Raji (cell line): Measurements from ENCODE around the gene FOXN3.

Experiments
- POLR2A ChIP-seq: IDR thresholded peaks from 2 replicates; pipeline ENCODE4 v1.6.1; 2011; ENCODE audit warnings: low read depth, low read length, control low read depth; ENCODE audit not compliant: insufficient read depth

FOXN3 gene

GRCh38 chr14:89289477-89289876, 127.6 kb downstream of the FOXN3 start:
- no peak for TF ChIP-seq POLR2A

DNA sequence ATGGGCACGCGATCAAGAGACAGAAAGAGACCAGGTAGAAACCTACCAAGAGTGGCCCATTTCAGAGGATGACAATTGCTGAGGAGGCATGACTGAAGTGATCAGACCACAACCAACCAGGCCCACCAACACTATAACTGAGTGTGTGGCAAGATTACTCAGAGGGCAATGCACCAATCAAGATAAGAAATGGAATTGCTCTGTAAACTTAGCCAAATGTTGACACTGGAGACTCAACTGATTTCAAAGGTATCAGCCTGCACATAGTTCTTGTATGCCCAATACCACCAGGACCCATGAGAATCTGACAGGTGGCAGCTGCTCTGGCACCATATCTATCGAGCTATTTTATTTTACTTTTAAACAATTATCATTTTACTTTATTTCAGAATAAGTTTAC, 128.9 kb downstream of the FOXN3 start:
- no peak for TF ChIP-seq POLR2A

DNA sequence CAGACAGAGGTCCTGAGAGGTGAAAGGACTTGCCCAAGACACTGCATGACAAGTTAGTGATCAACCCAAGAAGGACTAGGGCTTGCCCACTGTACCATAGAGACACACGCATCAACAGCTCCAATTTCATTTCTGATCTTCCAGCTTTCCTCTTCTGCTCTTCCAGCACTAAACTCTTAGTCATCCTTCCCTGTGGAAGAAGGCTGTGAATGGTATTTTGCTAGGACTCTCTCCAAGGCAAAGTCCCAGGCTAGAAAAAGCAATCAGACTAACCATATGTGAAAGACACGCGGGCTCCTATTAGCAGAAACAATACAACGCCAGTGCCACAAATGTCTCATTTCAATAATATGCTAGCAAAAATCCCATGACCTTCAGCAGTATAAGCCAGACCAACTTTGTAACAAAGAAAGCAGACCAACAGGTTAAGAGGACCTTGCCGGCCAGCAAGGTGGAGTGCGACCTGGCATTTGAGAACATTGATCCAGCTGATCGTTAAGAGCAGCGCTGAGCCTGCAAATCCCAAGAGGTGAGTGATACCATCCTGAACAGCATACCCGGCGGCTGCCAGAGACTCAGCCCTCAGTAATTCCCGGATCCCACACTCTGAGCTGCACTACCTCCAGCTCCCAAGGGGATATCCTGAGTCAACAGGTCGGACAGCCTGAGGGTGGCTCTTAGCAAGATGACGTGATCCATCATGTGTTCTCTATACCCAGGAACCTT, 132.5 kb downstream of the FOXN3 start:
- TF ChIP-seq POLR2A, result no peak

- no peak for TF ChIP-seq POLR2A
These were observed 133.5 kb downstream of the FOXN3 start for GRCh38 chr14:89283327-89284060.

DNA sequence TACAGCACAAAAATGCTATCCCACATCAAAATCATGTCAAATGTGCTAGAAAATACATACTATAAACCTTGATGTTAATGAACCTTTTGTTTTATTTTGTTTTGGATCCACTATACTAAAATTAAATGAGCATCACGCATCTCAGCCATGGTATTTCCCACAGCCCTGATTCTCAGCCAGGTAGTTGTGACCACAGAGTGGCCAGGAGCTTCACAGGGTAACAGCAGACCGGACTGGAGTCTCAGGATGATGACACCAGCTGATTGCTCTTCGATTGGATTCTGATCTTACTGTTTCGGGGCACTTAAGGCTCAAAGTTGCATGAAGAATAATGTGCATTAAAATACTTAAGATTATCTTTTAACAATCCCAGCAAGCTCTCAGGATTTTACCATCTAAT, 134.8 kb downstream of the FOXN3 start:
- TF ChIP-seq POLR2A, result no peak

GRCh38 chr14:89280600-89280999, 136.4 kb downstream of the FOXN3 start:
- no peak for TF ChIP-seq POLR2A

DNA sequence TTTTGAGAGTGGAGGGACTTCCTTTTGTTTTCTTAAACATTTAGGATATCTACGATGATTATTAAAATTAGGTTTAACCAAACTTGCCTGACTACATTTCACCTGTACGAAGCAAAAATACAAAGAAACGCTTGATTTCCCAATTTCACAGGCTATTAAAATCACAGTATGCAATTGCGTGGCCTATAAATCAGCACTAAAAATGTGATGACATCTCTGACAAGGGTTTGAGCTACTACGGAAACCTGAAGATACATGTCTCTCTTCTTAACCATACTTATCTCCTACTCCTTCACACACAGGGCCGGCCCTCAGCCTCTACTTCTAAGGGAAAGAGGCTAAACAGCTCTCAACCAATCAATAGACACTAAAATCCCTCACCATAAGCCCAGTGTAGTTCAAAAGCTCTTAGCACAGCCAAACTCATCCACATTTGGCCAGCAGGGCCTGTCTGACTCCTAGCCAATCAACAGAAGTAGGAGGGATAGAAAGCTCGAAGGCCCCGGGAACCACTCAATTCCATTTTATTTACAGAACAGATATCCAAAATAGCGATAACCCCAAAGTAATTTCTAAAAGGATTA, 137.3 kb downstream of the FOXN3 start:
- TF ChIP-seq POLR2A, result no peak

DNA sequence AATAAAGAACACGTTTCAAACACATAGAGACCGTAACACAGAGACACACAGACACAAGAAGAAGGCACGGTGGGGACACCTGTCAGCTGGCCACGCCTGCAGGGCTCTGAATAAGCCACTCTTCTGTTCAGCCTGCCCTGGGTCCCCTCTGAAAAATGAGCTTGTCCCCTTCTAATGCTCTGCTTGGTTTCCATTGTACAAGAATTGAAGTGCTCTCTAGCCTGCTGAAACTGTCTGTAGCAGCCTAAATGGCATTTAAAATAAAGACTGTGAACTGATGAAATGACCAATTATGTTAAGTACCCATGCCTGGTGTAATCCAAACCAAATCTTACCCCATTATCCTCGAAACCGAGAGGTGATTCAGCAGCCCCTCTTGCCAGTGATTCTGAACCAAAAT, 139.8 kb downstream of the FOXN3 start:
- no peak for TF ChIP-seq POLR2A

DNA sequence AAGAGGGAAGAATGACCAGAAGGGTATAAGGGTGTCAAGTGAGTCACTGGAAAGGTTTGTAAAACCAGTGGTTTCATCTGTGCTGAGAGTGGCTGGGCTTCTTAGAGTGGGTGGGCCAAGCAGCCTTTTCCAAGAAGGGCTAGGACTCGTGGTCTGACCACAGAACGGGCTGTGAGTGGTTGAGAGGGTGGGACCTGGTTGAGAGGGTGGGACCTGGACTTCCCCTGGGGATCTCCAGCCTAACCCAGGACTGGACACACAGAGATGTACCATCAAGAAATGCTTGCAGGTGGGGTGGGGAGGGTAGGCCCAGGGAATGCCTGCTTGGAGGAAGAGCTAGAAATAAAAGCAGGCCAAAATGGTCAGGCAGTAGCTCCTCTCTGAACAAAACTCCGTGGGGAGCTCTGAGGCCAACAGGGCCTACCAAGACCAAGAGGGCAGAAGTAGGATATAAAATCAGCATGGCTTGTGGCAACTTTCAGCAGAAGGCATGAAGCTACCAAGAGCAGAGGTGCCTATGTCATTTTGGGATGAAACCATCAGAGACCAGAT, 140.5 kb downstream of the FOXN3 start:
- no peak for TF ChIP-seq POLR2A

- no peak for TF ChIP-seq POLR2A
These were observed 146.4 kb downstream of the FOXN3 start for GRCh38 chr14:89270439-89271227.

DNA sequence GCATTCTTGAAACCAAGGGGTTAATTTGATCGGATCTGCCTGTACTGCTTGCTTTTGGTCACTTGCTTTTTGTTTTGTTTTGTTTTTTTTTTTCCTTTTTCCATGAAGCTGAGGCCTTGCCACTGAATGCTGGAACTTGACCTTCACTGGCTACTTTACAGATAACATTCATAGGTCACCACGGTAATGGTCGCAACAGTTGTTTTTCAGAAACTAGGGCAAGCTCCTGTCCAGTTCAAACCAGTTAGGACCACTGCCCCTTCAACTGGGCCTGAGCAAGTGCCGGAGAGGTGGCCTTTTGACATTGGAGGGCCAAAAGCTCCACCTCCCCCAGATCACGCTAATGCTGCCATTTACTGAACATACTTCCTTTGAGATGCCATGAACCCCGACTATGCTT, 147.6 kb downstream of the FOXN3 start:
- no peak for TF ChIP-seq POLR2A

DNA sequence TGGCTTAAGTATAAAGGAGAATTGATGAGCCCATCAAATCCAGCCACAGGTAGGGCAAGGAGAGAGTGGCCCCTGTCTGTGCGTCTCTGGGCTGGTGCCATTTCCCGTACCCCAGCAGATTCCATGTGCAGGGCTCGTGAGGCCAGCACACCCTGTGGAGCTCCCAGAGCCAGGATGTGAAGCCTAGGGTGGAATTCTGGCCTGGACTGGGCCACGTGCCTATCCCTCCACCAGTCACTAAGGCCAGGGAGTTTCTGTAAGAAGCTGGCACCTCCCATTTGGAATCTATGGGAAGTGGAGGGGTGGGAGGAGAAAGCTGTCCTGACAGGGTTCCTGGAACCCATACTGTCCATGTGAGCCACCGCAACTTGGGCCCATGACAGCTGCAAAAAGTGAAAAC, 148.5 kb downstream of the FOXN3 start:
- no peak for TF ChIP-seq POLR2A

GRCh38 chr14:89267656-89268055, 149.4 kb downstream of the FOXN3 start:
- TF ChIP-seq POLR2A, result no peak

DNA sequence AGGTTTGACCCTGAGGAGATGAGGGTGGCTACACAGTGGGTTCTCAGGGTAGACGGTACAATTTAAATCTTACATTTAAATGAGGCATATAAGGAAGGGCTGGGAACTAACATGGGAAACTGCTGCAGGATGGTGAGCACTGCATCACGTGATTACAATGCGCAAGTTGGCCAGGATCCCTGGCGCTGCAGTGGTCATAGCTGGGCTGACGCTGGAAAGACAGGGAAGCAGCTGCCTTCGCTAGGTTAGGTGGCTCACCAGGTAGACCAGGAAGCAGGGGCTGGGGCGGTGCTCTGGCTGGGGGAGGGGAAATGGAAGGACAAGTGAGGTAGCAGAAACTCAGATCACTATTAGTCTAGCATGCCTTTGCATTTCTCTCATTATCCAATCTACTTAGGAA, 149.9 kb downstream of the FOXN3 start:
- no peak for TF ChIP-seq POLR2A

DNA sequence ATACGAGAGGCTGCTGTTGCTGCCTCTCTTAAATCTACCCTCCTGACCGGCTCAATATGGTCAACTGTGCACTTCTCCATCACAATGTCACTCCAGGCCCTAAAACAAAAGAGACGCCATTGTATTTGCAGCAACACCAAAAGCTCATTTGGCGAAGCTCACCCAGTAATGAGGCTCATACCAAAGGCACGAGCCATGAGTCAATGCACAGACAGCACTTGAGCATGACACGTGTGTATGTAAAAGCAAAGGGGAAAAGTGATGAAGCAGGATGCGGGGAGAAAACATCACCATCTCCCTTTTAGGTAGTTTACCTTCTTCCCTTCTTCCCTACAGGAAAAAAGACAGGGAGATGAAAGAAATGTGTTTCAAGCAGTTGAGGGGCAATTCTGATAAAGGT, 150.3 kb downstream of the FOXN3 start:
- TF ChIP-seq POLR2A, result no peak
